Small intestine (tissue), 7 donors: ENCODE data around the gene MLN. TPM values are rescaled to one million over a fixed set of nuclear protein-coding genes. Genes with fewer than 3 reads are reported as not detected.
A peak's percentile ranks its signal among the peaks of the same experiment; 100 is the strongest.

Experiments used
- DNase-seq, 2 donors: peaks; one replicate each; pipeline versions ENCODE4 v3.0.0 to v3.0.0-alpha.2; 2013
- FAIRE-seq: peaks from 2 replicates; lab custom pipeline; 2012; peaks lifted over from hg19 to GRCh38; lab: Jason Lieb, UNC
- H3K27ac ChIP-seq, 3 donors: one replicate each; pipeline ENCODE4 v1.5.1; 2013; ENCODE audit warnings: low read length in 2 of 3, mild to moderate bottlenecking in 2 of 3, control low read depth in 1 of 3, inconsistent platforms in 1 of 3, low read depth in 1 of 3, moderate library complexity in 1 of 3
- H3K27me3 ChIP-seq, 3 donors: one replicate each; pipeline ENCODE4 v1.6.1; 2013; ENCODE audit warnings: low read length in 3 of 3, inconsistent platforms in 1 of 3; ENCODE audit not compliant: control insufficient read depth in 3 of 3, insufficient read depth in 3 of 3
- H3K36me3 ChIP-seq, 3 donors: one replicate each; pipeline ENCODE4 v1.6.1; 2013; ENCODE audit warnings: low read length in 3 of 3, inconsistent platforms in 1 of 3, low read depth in 1 of 3, mild to moderate bottlenecking in 1 of 3, moderate library complexity in 1 of 3; ENCODE audit not compliant: control insufficient read depth in 3 of 3, insufficient read depth in 2 of 3
- H3K4me1 ChIP-seq, 3 donors: one replicate each; pipeline ENCODE4 v1.6.1; 2013; ENCODE audit warnings: low read length in 2 of 3, inconsistent platforms in 1 of 3, low read depth in 1 of 3, mild to moderate bottlenecking in 1 of 3, moderate library complexity in 1 of 3; ENCODE audit not compliant: control insufficient read depth in 3 of 3, insufficient read depth in 2 of 3
- H3K4me3 ChIP-seq, 3 donors: one replicate each; pipeline ENCODE4 v1.5.1; 2013; ENCODE audit warnings: low read length in 3 of 3, control low read depth in 1 of 3, inconsistent platforms in 1 of 3, low read depth in 1 of 3, mild to moderate bottlenecking in 1 of 3, moderate library complexity in 1 of 3
- H3K9me3 ChIP-seq, 2 donors: one replicate each; pipeline ENCODE4 v1.6.1; 2013; ENCODE audit warnings: low read depth in 1 of 2, low read length in 1 of 2; ENCODE audit not compliant: control insufficient read depth in 2 of 2, insufficient read depth in 1 of 2
- WGBS, 3 donors: extraction: QIAGEN DNeasy Blood & Tissue Kit; methylation state at CpG; one replicate each; pipeline ENCODE4 v1.1.7; 2013; 5-methylcytosine and 5-hydroxymethylcytosine counted together
- polyA plus RNA-seq, 4 donors: library from polyadenylated mRNA; stranded (reverse) in 3 of 4; unstranded in 1 of 4; fragments of 200-250 nt in 3 of 4; fragments of 120-200 nt in 1 of 4; gene quantifications; one replicate each; pipeline versions ENCODE4 v1.2.1 to v1.2.3, GENCODE V29; 2013
- donor health status: healthy with polysubstance abuse.
- donor health status: control.
- donor health status: control.
- donor health status: Bipolar disorder and iron deficiency.
- donor health status: healthy.

Gene MLN
- polyA plus RNA-seq, 4 donors = 16.4 to 264 (median 112) TPM

DNA sequence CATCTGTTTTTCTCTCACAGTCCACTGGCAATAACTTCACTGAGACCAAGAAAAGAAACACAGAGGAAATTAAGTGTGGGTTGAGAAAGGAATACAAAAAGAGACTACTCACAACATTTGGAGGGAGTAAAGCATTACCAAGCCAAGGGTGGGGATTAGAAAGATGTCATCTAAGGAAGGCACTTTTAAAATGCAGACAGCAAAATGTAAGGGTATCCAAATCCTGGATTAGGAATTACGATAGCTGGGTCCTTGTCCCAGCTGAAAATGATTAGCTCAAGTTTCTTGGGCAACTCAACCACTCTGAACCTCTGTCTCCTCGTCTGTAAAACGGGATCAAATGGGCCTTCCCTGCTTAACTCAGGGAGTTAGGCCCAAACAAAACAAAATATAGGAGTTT is 17.1 kb downstream of the MLN start:
- no peaks in the 10 kb centered on the region for H3K9me3 ChIP-seq
- FAIRE-seq (no peak), DNase-seq (no peak)
- H3K27ac ChIP-seq = peak overlapping the region in 1 of 3 donors; percentile 35
- 68 to 83% (median 73%) methylated on average over 3 of the region's 3 CpGs for WGBS, 3 donors
- H3K27me3 ChIP-seq = no peaks in the 10 kb centered on the region
- no peak overlapping the region for H3K4me3 ChIP-seq
- peaks cover 9 to 22% (median 18%) of the 10 kb centered on the region in 3 donors for H3K4me1 ChIP-seq
- peaks cover 0 to 36% (median 24%) of the 10 kb centered on the region in 3 donors for H3K36me3 ChIP-seq

- FAIRE-seq (no peak), DNase-seq (no peak)
- 52 to 61% (median 58%) methylated on average over 3 of the region's 3 CpGs for WGBS, 3 donors
- Histone ChIP-seq H3K27ac (no peak overlapping the region), H3K4me1 (peaks cover 9 to 22% (median 18%) of the 10 kb centered on the region in 3 donors), H3K4me3 (no peak overlapping the region), H3K36me3 (peaks cover 0 to 43% (median 30%) of the 10 kb centered on the region in 3 donors), H3K9me3 (no peaks in the 10 kb centered on the region), H3K27me3 (no peaks in the 10 kb centered on the region)
Measured at GRCh38 chr6:33785778-33786177, 18.0 kb downstream of the MLN start.

GRCh38 chr6:33784787-33785186 is 19.0 kb downstream of the MLN start:
- Histone ChIP-seq H3K9me3 (no peaks in the 10 kb centered on the region), H3K36me3 (peaks cover 7 to 53% (median 39%) of the 10 kb centered on the region in 3 donors), H3K4me3 (no peak overlapping the region), H3K4me1 (peaks cover 9 to 22% (median 18%) of the 10 kb centered on the region in 3 donors), H3K27ac (no peak overlapping the region), H3K27me3 (no peaks in the 10 kb centered on the region)
- no peak for DNase-seq
- WGBS, 3 donors = 86 to 89% (median 87%) methylated on average over 13 of the region's 13 CpGs
- no peak for FAIRE-seq

DNA sequence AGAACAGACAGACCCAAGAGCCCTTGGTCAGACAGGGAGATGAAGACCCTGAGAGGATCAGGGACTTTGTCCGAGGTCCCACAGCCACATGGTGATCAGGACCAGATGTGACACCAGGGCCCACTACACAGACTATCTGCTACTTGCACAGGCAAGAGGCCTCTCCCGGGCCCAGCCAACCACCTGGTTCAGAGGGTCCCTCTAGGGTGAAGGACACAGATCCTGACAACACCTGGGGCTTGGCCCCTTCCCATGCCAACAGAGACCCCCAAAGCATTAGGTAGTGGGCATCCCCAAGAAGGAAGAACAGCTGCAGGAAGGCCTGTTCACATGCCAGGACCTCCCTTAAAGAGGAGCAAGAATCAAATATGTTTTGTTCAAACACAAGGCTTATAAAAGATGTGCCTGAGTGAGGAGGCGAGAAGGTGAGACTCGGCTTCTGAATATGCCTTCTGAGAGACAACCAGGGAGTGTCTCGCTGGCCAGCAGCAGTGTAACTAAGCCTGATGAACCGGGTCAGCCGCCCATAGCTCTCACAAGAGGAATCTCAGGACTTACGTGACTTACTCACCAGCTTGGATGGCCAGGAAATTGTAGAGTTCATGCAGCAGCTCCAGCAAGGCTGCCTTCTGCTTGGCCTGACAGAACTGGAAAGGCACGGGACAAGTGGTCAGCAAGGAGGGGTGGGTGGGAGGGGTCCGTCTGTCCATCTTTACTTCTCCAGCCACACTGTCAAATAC is 19.9 kb downstream of the MLN start:
- FAIRE-seq (no peak), DNase-seq (no peak)
- no peak overlapping the region for H3K4me3 ChIP-seq
- 91 to 96% (median 94%) methylated on average over 10 of the region's 10 CpGs for WGBS, 3 donors
- H3K27me3 ChIP-seq = no peaks in the 10 kb centered on the region
- H3K36me3 ChIP-seq = peaks cover 7 to 60% (median 42%) of the 10 kb centered on the region in 3 donors
- peaks cover 6 to 17% (median 15%) of the 10 kb centered on the region in 3 donors for H3K4me1 ChIP-seq
- no peak overlapping the region for H3K27ac ChIP-seq
- H3K9me3 ChIP-seq = no peaks in the 10 kb centered on the region

DNA sequence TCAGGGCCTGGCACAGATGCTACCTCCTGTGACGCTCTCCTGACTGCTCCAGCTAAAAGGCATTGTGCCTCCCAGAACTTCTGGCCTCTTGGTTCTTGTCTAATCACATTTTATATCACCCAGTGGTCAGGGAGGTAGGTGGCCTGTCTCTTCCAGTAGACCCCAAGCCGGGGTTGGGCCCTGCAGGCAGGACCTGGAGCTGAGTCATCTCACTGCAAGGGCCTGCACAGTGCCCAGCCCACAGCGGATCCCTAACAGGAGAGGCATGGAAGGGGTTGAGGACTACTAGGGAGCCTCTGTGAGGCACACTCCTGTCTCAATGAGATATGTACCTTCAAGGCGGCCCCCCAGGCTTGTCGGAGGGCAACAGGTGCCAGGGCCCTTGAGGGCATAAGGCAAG is 21.2 kb downstream of the MLN start:
- H3K27me3 ChIP-seq = no peaks in the 10 kb centered on the region
- H3K36me3 ChIP-seq = peaks cover 13 to 74% (median 48%) of the 10 kb centered on the region in 3 donors
- FAIRE-seq (no peak), DNase-seq (no peak)
- H3K4me1 ChIP-seq = peaks cover 6 to 14% (median 12%) of the 10 kb centered on the region in 3 donors
- WGBS, 3 donors = 94 to 97% (median 97%) methylated on average over 5 of the region's 5 CpGs
- H3K4me3 ChIP-seq = no peak overlapping the region
- no peaks in the 10 kb centered on the region for H3K9me3 ChIP-seq
- H3K27ac ChIP-seq = no peak overlapping the region

DNA sequence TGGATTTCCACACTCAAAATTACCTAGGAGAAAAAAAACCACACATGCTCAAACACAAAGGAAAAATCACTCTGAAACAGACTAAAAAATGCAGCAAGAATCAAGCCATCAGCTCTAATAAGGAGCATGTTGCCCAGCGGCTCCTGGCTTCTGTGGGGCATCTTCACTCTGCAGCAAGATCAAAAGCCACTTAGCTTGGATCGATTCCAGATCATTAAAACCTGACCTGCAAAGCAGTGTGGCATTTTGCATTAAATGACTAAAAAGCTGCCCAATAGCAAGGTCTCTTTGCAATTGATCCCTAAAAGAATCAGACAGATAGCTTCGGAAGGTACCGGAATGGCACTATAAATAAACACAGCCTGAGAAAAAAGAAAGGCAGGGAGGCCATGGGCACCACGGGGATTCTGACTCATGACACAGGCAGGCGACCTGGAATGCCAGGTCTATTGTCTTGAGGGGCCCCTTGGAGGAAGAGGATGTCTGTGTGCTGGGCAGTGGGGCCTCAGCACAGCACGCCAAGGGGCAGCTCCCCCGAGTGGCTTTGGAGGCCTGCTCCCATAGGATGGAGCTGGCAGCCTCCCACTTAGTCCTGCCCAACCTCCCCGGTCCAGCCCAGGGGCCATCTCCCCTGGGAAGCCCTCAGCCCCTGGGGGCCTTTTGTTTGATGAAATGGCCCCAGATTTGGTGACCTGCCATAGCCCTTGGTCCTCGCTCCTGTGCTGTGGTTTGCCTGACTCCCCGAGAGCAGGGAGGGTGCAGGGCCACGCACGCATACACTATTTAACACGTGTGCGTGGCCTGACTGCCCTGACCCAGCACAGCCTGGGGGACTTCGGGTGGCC is 22.4 kb downstream of the MLN start:
- Histone ChIP-seq H3K36me3 (peaks cover 14 to 86% (median 54%) of the 10 kb centered on the region in 3 donors), H3K27ac (no peak overlapping the region), H3K4me1 (peaks cover 0 to 5% (median 2%) of the 10 kb centered on the region in 3 donors), H3K4me3 (no peak overlapping the region), H3K27me3 (no peaks in the 10 kb centered on the region), H3K9me3 (no peaks in the 10 kb centered on the region)
- no peak for DNase-seq
- WGBS, 3 donors = 75 to 81% (median 76%) methylated on average over 16 of the region's 16 CpGs
- no peak for FAIRE-seq

DNA sequence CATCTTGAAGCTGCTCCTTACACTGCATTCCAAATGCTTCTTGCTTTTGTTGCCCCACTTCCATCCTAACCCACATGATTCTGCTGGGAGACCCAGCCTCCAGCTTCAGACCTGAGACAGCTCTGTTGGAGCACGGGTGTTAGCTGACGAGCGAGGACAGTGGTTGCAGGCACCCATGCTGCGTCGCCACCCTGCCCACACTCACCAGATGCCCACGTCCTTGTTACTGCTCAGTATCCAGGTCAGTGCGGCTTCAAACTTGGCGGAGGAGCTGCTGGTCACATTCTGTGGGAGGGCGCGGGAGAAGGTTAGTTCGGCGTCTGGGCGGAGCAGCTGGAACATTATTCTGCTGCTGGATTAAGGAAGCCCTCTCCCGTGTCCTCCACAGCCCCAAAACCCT is 23.9 kb downstream of the MLN start:
- WGBS, 3 donors = 92 to 95% (median 94%) methylated on average over 14 of the region's 14 CpGs
- Histone ChIP-seq H3K27me3 (no peaks in the 10 kb centered on the region), H3K36me3 (peaks cover 19 to 95% (median 62%) of the 10 kb centered on the region in 3 donors), H3K27ac (no peak overlapping the region), H3K4me3 (no peak overlapping the region), H3K4me1 (no peaks in the 10 kb centered on the region), H3K9me3 (no peaks in the 10 kb centered on the region)
- DNase-seq (no peak), FAIRE-seq (no peak)

DNA sequence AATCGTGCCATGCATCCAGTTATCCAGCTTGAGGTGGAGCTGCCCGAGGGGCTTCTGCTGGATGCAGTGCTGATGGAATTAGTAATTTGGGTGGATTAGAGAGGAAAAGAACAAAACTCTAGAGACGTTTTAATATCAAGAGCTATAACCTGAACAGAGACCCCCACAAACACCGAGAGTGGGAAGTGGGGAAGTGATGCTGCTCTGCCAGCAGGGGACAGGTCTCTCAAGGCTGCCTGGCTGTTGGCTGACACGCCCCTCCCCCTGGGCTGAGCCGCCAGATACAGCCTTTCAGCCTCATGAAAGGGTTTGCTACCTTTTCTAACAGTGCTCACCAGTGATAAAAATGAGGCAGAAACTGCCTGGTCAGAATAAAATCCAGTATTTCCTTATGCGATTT is 24.5 kb downstream of the MLN start:
- no peaks in the 10 kb centered on the region for H3K4me1 ChIP-seq
- DNase-seq = no peak
- H3K27me3 ChIP-seq = no peaks in the 10 kb centered on the region
- peaks cover 19 to 96% (median 60%) of the 10 kb centered on the region in 3 donors for H3K36me3 ChIP-seq
- 86 to 92% (median 91%) methylated on average over 7 of the region's 7 CpGs for WGBS, 3 donors
- no peak for FAIRE-seq
- H3K9me3 ChIP-seq = no peaks in the 10 kb centered on the region
- H3K27ac ChIP-seq = no peak overlapping the region
- H3K4me3 ChIP-seq = no peak overlapping the region
